PC-3 (cell line): ENCODE results near the gene BECN2. TPM values are rescaled to one million over a fixed set of nuclear protein-coding genes. Genes with fewer than 3 reads are reported as not detected.

Experiments used
- ATAC-seq: fragments of 200-7000 bp; cut with Tn5 transposase; 2 replicates; pipeline ENCODE4 v1.9.1; 2020; ENCODE audit warnings: mild to moderate bottlenecking, moderate library complexity
- BruUV-seq: library from RNA; stranded (reverse); fragments of 400-500 nt; replicated peaks from 2 replicates; lab custom pipeline; 2021; lab: Mats Ljungman, UMichigan
- CTCF ChIA-PET: fragments of 300-600 bp; sonication (Branson Sonifier 250); formaldehyde crosslinking; loops from one replicate; lab custom pipeline; 2022; ENCODE audit warnings: antibody characterized with exemption; lab: Charles Lee
- POLR2A ChIA-PET: fragments of 300-600 bp; sonication (Branson Sonifier 250); formaldehyde crosslinking; loops from one replicate; lab custom pipeline; 2022; ENCODE audit warnings: antibody characterized with exemption; ENCODE audit not compliant: unreplicated experiment; lab: Charles Lee
- DNase-seq: peaks from one replicate; pipeline ENCODE4 v3.0.0-alpha.2; 2015
- H2AFZ ChIP-seq: fragments of 300-600 bp; sonication (generic); 2 replicates; pipeline ENCODE4 v1.6.0; 2016; ENCODE audit warnings: antibody characterized with exemption, low read length
- H3F3A ChIP-seq: fragments of 300-600 bp; sonication (generic); one replicate; pipeline ENCODE4 v1.6.0; 2017; ENCODE audit warnings: antibody characterized with exemption, low read length, control low read depth, mild to moderate bottlenecking; ENCODE audit not compliant: unreplicated experiment
- H3K27ac ChIP-seq: fragments of 300-600 bp; sonication (generic); 2 replicates; pipeline ENCODE4 v1.5.1; 2016; ENCODE audit warnings: mild to moderate bottlenecking, low read length
- H3K27me3 ChIP-seq: fragments of 300-600 bp; sonication (generic); 2 replicates; pipeline ENCODE4 v1.6.1; 2016; ENCODE audit warnings: low read length, mixed read lengths
- H3K36me3 ChIP-seq: fragments of 300-600 bp; sonication (generic); 2 replicates; pipeline ENCODE4 v1.6.1; 2016; ENCODE audit warnings: low read depth, mixed run types, low read length, mixed read lengths
- H3K4me1 ChIP-seq: fragments of 300-600 bp; sonication (generic); 2 replicates; pipeline ENCODE4 v1.5.1; 2016; ENCODE audit warnings: low read length; ENCODE audit not compliant: insufficient read depth
- H3K4me2 ChIP-seq: fragments of 300-600 bp; sonication (generic); 2 replicates; pipeline ENCODE4 v1.6.0; 2016; ENCODE audit warnings: low read length
- H3K4me3 ChIP-seq: fragments of 300-600 bp; sonication (generic); 2 replicates; pipeline ENCODE4 v1.5.1; 2016; ENCODE audit warnings: mild to moderate bottlenecking, low read length, mixed read lengths
- H3K79me2 ChIP-seq: fragments of 300-600 bp; sonication (generic); 2 replicates; pipeline ENCODE4 v1.6.1; 2017; ENCODE audit warnings: low read length, mixed read lengths
- H3K9ac ChIP-seq: fragments of 300-600 bp; sonication (generic); 2 replicates; pipeline ENCODE4 v1.6.0; 2016; ENCODE audit warnings: mild to moderate bottlenecking, low read length
- H3K9me2 ChIP-seq: fragments of 300-600 bp; sonication (generic); replicated peaks from 2 replicates; pipeline ENCODE4 v1.6.1; 2016; ENCODE audit warnings: mixed run types, low read length, mixed read lengths
- H3K9me3 ChIP-seq: fragments of 300-600 bp; sonication (generic); 2 replicates; pipeline ENCODE4 v1.6.1; 2016; ENCODE audit warnings: low read length, mixed read lengths
- H4K20me1 ChIP-seq: fragments of 300-600 bp; sonication (generic); 2 replicates; pipeline ENCODE4 v1.6.1; 2016; ENCODE audit warnings: low read length, mixed read lengths
- EZH2 ChIP-seq: fragments of 300-600 bp; sonication (generic); IDR thresholded peaks from one replicate; pipeline ENCODE4 v1.6.1; 2017; ENCODE audit warnings: antibody characterized with exemption, mild to moderate bottlenecking, low read length; ENCODE audit not compliant: unreplicated experiment
- EZH2phosphoT487 ChIP-seq: fragments of 300-600 bp; sonication (generic); IDR thresholded peaks from 2 replicates; pipeline ENCODE4 v1.6.1; 2018; ENCODE audit warnings: mild to moderate bottlenecking, antibody characterized with exemption, low read length, borderline replicate concordance
- intact Hi-C: fragments of 100-400 bp; cut with micrococcal nuclease; formaldehyde crosslinking; loops from 2 replicates; pipeline ENCODE4 v1.9.0; 2023
- total RNA-seq: library from RNA; depleted of rRNA; stranded (reverse); fragments of >200 nt; gene quantifications from 2 replicates; pipeline ENCODE4 v1.2.3, GENCODE V29; 2014
- TF ChIP-seq, protein P1 (sequence below): fragments of 300-600 bp; sonication (generic); conservative IDR thresholded peaks from 2 replicates; pipeline ENCODE4 v1.5.1; 2017; ENCODE audit warnings: antibody characterized with exemption, low read depth, mild to moderate bottlenecking, low read length

Gene BECN2
- total RNA-seq, 1 experiment from 2014 or later = not detected

DNA sequence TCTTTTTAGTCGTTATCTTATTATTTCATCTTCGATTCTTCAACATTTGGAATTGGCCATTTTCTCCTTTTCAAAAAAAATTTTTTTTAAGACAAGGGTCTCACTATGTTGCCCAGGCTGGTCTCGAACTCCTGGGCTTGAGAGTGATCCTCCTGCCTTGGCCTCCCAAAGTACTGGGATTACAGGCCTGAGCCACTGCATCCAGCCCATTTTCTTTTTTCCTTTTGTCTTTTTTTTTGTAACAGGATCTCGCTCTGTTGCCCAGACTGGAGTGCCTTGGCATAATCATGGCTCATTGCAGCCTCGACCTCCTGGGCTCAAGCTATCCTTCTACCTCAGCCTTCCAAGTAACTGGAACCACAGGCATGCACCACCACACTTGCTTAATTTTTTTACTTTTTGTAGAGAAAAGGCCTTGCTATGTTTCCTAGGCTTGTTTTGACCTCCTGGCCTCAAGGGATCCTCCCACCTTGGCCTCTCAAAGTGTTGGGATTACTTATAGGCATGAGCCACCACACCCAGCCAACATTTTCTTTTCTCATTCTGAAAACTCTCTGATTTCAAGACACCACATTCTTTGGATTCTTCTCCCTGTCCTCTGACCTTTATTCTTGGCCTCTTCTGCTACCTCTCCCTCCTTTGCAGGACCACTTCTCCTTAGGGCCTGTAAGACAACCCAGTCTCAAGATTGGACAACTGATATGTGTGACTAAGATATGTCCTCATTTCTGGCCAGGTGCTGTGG is 47.4 kb downstream of the BECN2 start:
- Histone ChIP-seq H2AFZ (no peak overlapping the region), H3K9ac (no peak overlapping the region), H3K9me3 (no peaks in the 10 kb centered on the region), H4K20me1 (no peaks in the 10 kb centered on the region), H3K27me3 (no peaks in the 10 kb centered on the region), H3K4me2 (no peak overlapping the region), H3K9me2 (no peaks in the 10 kb centered on the region), H3K4me1 (no peaks in the 10 kb centered on the region), H3K27ac (no peak overlapping the region), H3K36me3 (no peaks in the 10 kb centered on the region), H3K4me3 (no peak overlapping the region), H3K79me2 (no peaks in the 10 kb centered on the region), H3F3A (no peaks in the 10 kb centered on the region)
- no peak for ATAC-seq
- POLR2A ChIA-PET = no interaction called here
- peak; percentile 27 for DNase-seq
- intact Hi-C loops = no loop called here
- CTCF ChIA-PET = no interaction called here
- TF ChIP-seq EZH2phosphoT487 (no peak), EZH2 (no peak)
- TF ChIP-seq, protein P1, sequence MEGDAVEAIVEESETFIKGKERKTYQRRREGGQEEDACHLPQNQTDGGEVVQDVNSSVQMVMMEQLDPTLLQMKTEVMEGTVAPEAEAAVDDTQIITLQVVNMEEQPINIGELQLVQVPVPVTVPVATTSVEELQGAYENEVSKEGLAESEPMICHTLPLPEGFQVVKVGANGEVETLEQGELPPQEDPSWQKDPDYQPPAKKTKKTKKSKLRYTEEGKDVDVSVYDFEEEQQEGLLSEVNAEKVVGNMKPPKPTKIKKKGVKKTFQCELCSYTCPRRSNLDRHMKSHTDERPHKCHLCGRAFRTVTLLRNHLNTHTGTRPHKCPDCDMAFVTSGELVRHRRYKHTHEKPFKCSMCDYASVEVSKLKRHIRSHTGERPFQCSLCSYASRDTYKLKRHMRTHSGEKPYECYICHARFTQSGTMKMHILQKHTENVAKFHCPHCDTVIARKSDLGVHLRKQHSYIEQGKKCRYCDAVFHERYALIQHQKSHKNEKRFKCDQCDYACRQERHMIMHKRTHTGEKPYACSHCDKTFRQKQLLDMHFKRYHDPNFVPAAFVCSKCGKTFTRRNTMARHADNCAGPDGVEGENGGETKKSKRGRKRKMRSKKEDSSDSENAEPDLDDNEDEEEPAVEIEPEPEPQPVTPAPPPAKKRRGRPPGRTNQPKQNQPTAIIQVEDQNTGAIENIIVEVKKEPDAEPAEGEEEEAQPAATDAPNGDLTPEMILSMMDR = no peak
- BruUV-seq = no TSS peak

DNA sequence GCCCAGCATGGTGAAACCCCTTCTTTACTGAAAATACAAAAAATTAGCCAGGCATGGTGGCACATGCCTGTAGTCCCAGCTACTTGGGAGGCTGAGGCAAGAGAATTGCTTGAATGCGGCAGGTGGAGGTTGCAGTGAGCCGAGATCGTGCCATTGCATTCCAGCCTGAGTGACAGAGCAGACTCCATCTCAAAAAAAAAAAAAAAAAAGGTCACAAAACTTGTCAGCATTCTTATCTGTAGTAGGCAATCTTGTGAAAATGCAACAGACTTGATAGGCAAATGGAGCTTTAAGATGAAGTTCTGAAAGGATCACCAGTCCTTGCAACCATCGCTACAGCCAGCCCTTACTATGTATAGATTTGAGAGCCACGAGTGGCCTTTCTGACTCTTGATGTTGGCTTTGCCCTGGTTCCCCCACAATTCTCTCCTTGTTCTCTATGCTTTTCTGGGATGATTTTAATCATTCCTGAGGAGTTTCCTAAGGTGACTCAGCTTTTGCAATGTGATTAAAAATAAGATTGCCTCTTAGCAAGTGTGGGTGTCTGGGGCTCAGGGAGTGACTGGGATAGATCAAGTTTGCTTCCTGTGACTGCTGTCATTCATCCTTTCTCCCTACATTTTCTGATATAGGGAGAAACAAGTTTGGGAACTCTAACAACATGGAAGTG is 48.4 kb downstream of the BECN2 start:
- ATAC-seq = peak; percentile 15; the same call in 1 of the 2 replicates
- POLR2A ChIA-PET = no interaction called here

More for the DNA sequence above, 48.4 kb downstream of the BECN2 start:
- no TSS peak for BruUV-seq
- DNase-seq = peak; percentile 43
- H3K4me1 ChIP-seq = no peaks in the 10 kb centered on the region
- H3K4me3 ChIP-seq = no peak overlapping the region
- H3K36me3 ChIP-seq = no peaks in the 10 kb centered on the region
- no peaks in the 10 kb centered on the region for H3K9me3 ChIP-seq
- H2AFZ ChIP-seq = no peak overlapping the region
- TF ChIP-seq, protein P1 = no peak
- TF ChIP-seq EZH2phosphoT487 = no peak
- no peak for TF ChIP-seq EZH2
- no peaks in the 10 kb centered on the region for H3K27me3 ChIP-seq
- no peaks in the 10 kb centered on the region for H3F3A ChIP-seq
- H4K20me1 ChIP-seq = no peaks in the 10 kb centered on the region
- intact Hi-C loops = no loop called here
- no peaks in the 10 kb centered on the region for H3K79me2 ChIP-seq
- H3K4me2 ChIP-seq = no peak overlapping the region
- CTCF ChIA-PET = no interaction called here
- H3K9me2 ChIP-seq = no peaks in the 10 kb centered on the region
- H3K9ac ChIP-seq = no peak overlapping the region
- H3K27ac ChIP-seq = no peak overlapping the region
